Testis (tissue), 3 donors: ENCODE measurements around the gene ZBTB7C. TPM values are rescaled to one million over a fixed set of nuclear protein-coding genes. Genes with fewer than 3 reads are reported as not detected.

ENCODE experiments used
- DNase-seq: peaks from one replicate; pipeline ENCODE4 v3.0.0-alpha.2; 2019
- H3K27ac ChIP-seq, 2 donors: fragments of 200-600 bp; sonication (generic); one replicate each; pipeline ENCODE4 v1.5.1; 2019
- H3K27me3 ChIP-seq: fragments of 200-600 bp; sonication (generic); one replicate; pipeline ENCODE4 v1.5.1; 2019
- H3K36me3 ChIP-seq: fragments of 200-600 bp; sonication (generic); one replicate; pipeline ENCODE4 v1.5.1; 2017; ENCODE audit warnings: low read depth; ENCODE audit errors: missing control alignments
- H3K4me1 ChIP-seq: fragments of 200-600 bp; sonication (generic); one replicate; pipeline ENCODE4 v1.5.1; 2019
- H3K4me3 ChIP-seq, 2 donors: fragments of 200-600 bp; sonication (generic); one replicate each; pipeline ENCODE4 v1.5.1; 2017 to 2019
- H3K9me3 ChIP-seq: fragments of 200-600 bp; sonication (generic); one replicate; pipeline ENCODE4 v1.5.1; 2017
- CTCF ChIP-seq, 3 experiments: fragments of 450-650 bp in 2 of 3; fragments of 200-600 bp in 1 of 3; sonication (generic) in 1 of 3; IDR thresholded peaks; one replicate each; pipeline ENCODE4 v1.5.1; 2016 to 2019; ENCODE audit warnings: antibody characterized with exemption in 3 of 3, mild to moderate bottlenecking in 2 of 3, moderate library complexity in 1 of 3
- POLR2A ChIP-seq: fragments of 450-650 bp; IDR thresholded peaks from one replicate; pipeline ENCODE4 v1.6.1; 2017; ENCODE audit warnings: antibody characterized with exemption, mild to moderate bottlenecking, moderate library complexity
- WGBS, 2 donors: methylation state at CpG; one replicate each; pipeline ENCODE4 v1.1.5; 2018; 5-methylcytosine and 5-hydroxymethylcytosine counted together
- intact Hi-C: fragments of 100-400 bp; cut with DNase I; formaldehyde crosslinking; loops from one replicate; pipeline ENCODE4 v1.15.1; 2023; ENCODE audit warnings: low total_unique reads
- polyA plus RNA-seq: library from polyadenylated mRNA; stranded (reverse); fragments of 350-450 nt; fragmentation: Illumina TruSeq; extraction: RNeasy Lipid Tissue Mini Kit (QIAGEN cat#74804); gene quantifications from one replicate; pipeline ENCODE4 v1.2.3, GENCODE V29; 2014; ENCODE audit warnings: low read depth, low replicate concordance; ENCODE audit not compliant: insufficient read depth
- total RNA-seq, 2 donors: library from RNA; depleted of rRNA; stranded (reverse); fragments of >200 nt; gene quantifications; one replicate each; pipeline ENCODE4 v1.2.3, GENCODE V29; 2016

Gene ZBTB7C
- total and polyA plus RNA-seq, 3 donors from 2014 or later, result 14.1 to 65.4 (median 42.4) TPM

- intact Hi-C loops, result no loop called here
- H3K4me1 ChIP-seq, result peaks cover 8% of the 10 kb centered on the region
- no peak overlapping the region for H3K4me3 ChIP-seq
- 90 to 94% methylated on average over 7 of the region's 7 CpGs for WGBS, 2 donors
- no peaks in the 10 kb centered on the region for H3K36me3 ChIP-seq
- H3K27me3 ChIP-seq, result no peaks in the 10 kb centered on the region
- TF ChIP-seq POLR2A (no peak), CTCF (IDR thresholded peaks at IDR 0.05) (no peak)
- no peaks in the 10 kb centered on the region for H3K9me3 ChIP-seq
- DNase-seq, result no peak
- no peak overlapping the region for H3K27ac ChIP-seq
These were observed 80.5 kb downstream of the ZBTB7C start for GRCh38 chr18:48328473-48329210.

- TF ChIP-seq CTCF (IDR thresholded peaks at IDR 0.05) (no peak), POLR2A (no peak)
- Histone ChIP-seq H3K4me3 (no peak overlapping the region), H3K27me3 (no peaks in the 10 kb centered on the region), H3K4me1 (no peaks in the 10 kb centered on the region), H3K36me3 (no peaks in the 10 kb centered on the region), H3K9me3 (no peaks in the 10 kb centered on the region), H3K27ac (no peak overlapping the region)
- DNase-seq, result no peak
- intact Hi-C loops, result no loop called here
- 82 to 89% methylated on average over 11 of the region's 11 CpGs for WGBS, 2 donors
These were observed 82.1 kb downstream of the ZBTB7C start for GRCh38 chr18:48326901-48327675.

GRCh38 chr18:48325115-48325665, 84.0 kb downstream of the ZBTB7C start:
- Histone ChIP-seq H3K27ac (no peak overlapping the region), H3K4me3 (no peak overlapping the region), H3K36me3 (no peaks in the 10 kb centered on the region), H3K9me3 (no peaks in the 10 kb centered on the region), H3K27me3 (no peaks in the 10 kb centered on the region), H3K4me1 (peaks cover 2% of the 10 kb centered on the region)
- no peak for DNase-seq
- no peak for TF ChIP-seq POLR2A
- TF ChIP-seq CTCF (IDR thresholded peaks at IDR 0.05), result no peak
- intact Hi-C loops, result no loop called here
- WGBS, 2 donors, result 91 to 95% methylated on average over 1 of the region's 1 CpG

GRCh38 chr18:48324651-48325050, 84.5 kb downstream of the ZBTB7C start:
- Histone ChIP-seq H3K36me3 (no peaks in the 10 kb centered on the region), H3K4me3 (no peak overlapping the region), H3K4me1 (peaks cover 7% of the 10 kb centered on the region), H3K27ac (no peak overlapping the region), H3K9me3 (no peaks in the 10 kb centered on the region), H3K27me3 (no peaks in the 10 kb centered on the region)
- intact Hi-C loops, result no loop called here
- WGBS, 2 donors, result 88 to 91% methylated on average over 9 of the region's 9 CpGs
- DNase-seq, result no peak
- TF ChIP-seq CTCF (IDR thresholded peaks at IDR 0.05) (no peak), POLR2A (no peak)
